AG09309 (cell line): ENCODE data around the gene CHMP1A.
"Not testable (repeated sequence)": the region's sequence is repeated elsewhere in the genome, so short reads cannot be mapped to it uniquely, and the experiment has no call there.

Experiments used
- DNase-seq: peaks from one replicate; pipeline ENCODE4 v3.0.0-alpha.2; 2010; ENCODE audit warnings: low read depth
- H3K4me3 ChIP-seq: 2 replicates; pipeline ENCODE4 v1.5.1; 2011; ENCODE audit warnings: mild to moderate bottlenecking, low read depth, low read length, moderate library complexity; ENCODE audit not compliant: control insufficient read depth
- TF ChIP-seq, protein P1 (sequence below): IDR thresholded peaks from 2 replicates; pipeline ENCODE4 v1.5.1; 2011; ENCODE audit warnings: mild to moderate bottlenecking, low read depth, low read length, inconsistent platforms; ENCODE audit not compliant: insufficient read depth, control insufficient read depth; ENCODE audit errors: missing control alignments

The CHMP1A gene

GRCh38 chr16:89637379-89637778 is 20.1 kb downstream of the CHMP1A start:
- TF ChIP-seq, protein P1, sequence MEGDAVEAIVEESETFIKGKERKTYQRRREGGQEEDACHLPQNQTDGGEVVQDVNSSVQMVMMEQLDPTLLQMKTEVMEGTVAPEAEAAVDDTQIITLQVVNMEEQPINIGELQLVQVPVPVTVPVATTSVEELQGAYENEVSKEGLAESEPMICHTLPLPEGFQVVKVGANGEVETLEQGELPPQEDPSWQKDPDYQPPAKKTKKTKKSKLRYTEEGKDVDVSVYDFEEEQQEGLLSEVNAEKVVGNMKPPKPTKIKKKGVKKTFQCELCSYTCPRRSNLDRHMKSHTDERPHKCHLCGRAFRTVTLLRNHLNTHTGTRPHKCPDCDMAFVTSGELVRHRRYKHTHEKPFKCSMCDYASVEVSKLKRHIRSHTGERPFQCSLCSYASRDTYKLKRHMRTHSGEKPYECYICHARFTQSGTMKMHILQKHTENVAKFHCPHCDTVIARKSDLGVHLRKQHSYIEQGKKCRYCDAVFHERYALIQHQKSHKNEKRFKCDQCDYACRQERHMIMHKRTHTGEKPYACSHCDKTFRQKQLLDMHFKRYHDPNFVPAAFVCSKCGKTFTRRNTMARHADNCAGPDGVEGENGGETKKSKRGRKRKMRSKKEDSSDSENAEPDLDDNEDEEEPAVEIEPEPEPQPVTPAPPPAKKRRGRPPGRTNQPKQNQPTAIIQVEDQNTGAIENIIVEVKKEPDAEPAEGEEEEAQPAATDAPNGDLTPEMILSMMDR, result no peak
- DNase-seq, result no peak
- no peak overlapping the region for H3K4me3 ChIP-seq

GRCh38 chr16:89636663-89637062 is 20.8 kb downstream of the CHMP1A start:
- DNase-seq, result no peak
- TF ChIP-seq, protein P1, result no peak
- no peak overlapping the region for H3K4me3 ChIP-seq

DNA sequence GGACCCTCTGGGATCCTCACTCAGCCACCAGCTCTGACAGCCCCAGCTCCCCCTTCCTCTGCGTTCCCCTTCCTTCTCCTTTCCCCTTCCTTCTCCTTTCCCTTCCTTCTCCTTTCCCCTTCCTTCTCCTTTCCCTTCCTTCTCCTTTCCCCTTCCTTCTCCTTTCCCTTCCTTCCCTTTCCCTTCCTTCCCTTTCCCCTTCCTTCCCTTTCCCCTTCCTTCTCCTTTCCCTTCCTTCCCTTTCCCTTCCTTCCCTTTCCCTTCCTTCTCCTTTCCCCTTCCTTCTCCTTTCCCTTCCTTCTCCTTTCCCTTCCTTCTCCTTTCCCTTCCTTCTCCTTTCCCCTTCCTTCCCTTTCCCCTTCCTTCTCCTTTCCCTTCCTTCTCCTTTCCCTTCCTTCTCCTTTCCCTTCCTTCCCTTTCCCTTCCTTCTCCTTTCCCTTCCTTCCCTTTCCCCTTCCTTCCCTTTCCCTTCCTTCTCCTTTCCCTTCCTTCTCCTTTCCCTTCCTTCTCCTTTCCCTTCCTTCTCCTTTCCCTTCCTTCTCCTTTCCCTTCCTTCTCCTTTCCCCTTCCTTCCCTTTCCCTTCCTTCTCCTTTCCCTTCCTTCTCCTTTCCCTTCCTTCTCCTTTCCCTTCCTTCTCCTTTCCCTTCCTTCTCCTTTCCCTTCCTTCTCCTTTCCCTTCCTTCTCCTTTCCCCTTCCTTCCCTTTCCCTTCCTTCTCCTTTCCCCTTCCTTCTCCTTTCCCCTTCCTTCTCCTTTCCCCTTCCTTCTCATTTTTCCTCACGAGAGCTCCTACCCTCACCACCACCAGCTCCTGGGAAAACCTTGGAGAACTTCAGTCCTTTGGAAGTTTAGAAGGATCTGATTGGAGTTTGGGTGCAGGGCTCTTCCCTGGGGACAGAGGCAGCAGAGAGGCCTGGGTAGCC is 22.8 kb downstream of the CHMP1A start:
- H3K4me3 ChIP-seq, DNase-seq: not testable (repeated sequence)

DNA sequence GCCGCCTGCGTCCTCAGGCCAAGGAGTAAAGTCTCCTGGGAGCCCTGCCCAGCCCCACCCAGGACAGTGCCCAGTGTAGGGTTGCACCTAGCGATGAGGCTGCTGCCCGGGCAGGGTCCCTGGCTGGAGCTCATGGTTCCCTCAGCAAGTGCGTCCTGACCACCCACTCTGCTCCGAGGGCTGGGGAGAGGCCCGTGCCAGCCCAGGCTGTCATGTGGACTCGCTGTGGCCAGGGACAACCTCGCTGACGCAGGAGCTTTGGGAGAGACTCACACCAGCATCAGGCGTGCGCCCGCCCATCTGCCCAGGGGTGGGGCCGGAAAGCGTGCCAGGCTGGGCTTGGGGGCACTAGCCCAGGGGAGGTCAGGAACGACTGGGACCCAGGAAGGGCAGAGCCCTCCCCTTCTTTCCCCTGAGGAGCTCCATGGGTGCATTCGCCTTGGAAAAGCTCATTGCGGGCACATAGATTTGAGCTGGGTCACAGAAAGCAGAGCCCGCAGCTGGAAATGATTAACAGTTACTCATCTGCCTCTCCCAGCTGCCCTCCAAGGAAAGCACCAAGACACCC is 24.4 kb downstream of the CHMP1A start:
- TF ChIP-seq, protein P1, result no peak
- H3K4me3 ChIP-seq, result no peak overlapping the region
- DNase-seq, result peak; percentile 55

- no peak overlapping the region for H3K4me3 ChIP-seq
- DNase-seq, result no peak
- TF ChIP-seq, protein P1, result no peak
These were observed 27.5 kb downstream of the CHMP1A start for GRCh38 chr16:89629827-89630610.

GRCh38 chr16:89624777-89625761 is 32.4 kb downstream of the CHMP1A start:
- TF ChIP-seq, protein P1, result no peak
- no peak overlapping the region for H3K4me3 ChIP-seq
- no peak for DNase-seq
